ENCODE results near the gene PPP2CA.
"Not testable (repeated sequence)": the region's sequence is repeated elsewhere in the genome, so short reads cannot be mapped to it uniquely, and the experiment has no call there.

PPP2CA gene

GRCh38 chr5:134225780-134226440 lies at the start of gene PPP2CA:
Gene PPP2CA (minus strand): TSS chr5:134226073. CDS start chr5:134225861, 212 bp downstream.
- DNase-seq, result peak; percentile 98

GRCh38 chr5:134273642-134274395 lies 47.9 kb upstream of the PPP2CA start:
- DNase-seq, result no peak

- no peak for DNase-seq
Observed at GRCh38 chr5:134271059-134271458, 45.2 kb upstream of the PPP2CA start.

GRCh38 chr5:134268919-134269318 lies 43.0 kb upstream of the PPP2CA start:
- no peak for DNase-seq

- DNase-seq, result no peak
Observed at GRCh38 chr5:134268019-134268601, 42.2 kb upstream of the PPP2CA start.

GRCh38 chr5:134267366-134268018 lies 41.6 kb upstream of the PPP2CA start:
- no peak for DNase-seq

- DNase-seq, result no peak
Observed at GRCh38 chr5:134263801-134264200, 37.9 kb upstream of the PPP2CA start.

- DNase-seq, result not testable (repeated sequence)
Observed at GRCh38 chr5:134262629-134263028, 36.8 kb upstream of the PPP2CA start.

- no peak for DNase-seq
Observed at GRCh38 chr5:134258896-134259295, 33.0 kb upstream of the PPP2CA start.

GRCh38 chr5:134257176-134257575 lies 31.3 kb upstream of the PPP2CA start:
- no peak for DNase-seq

- peak; percentile 64 for DNase-seq
Observed at GRCh38 chr5:134255418-134256150, 29.7 kb upstream of the PPP2CA start.

GRCh38 chr5:134253368-134254153 lies 27.7 kb upstream of the PPP2CA start:
- not testable (repeated sequence) for DNase-seq

- peak; percentile 85 for DNase-seq
Observed at GRCh38 chr5:134252671-134253070, 26.8 kb upstream of the PPP2CA start.

- no peak for DNase-seq
Observed at GRCh38 chr5:134250949-134251348, 25.1 kb upstream of the PPP2CA start.

GRCh38 chr5:134249469-134250379 lies 23.9 kb upstream of the PPP2CA start:
- peak; percentile 49 for DNase-seq

- no peak for DNase-seq
Observed at GRCh38 chr5:134248256-134248655, 22.4 kb upstream of the PPP2CA start.

- peak; percentile 87 for DNase-seq
Observed at GRCh38 chr5:134247428-134248224, 21.8 kb upstream of the PPP2CA start.

GRCh38 chr5:134246771-134247427 lies 21.0 kb upstream of the PPP2CA start:
- DNase-seq, result no peak

- DNase-seq, result no peak
Observed at GRCh38 chr5:134245692-134246091, 19.8 kb upstream of the PPP2CA start.

Data from fibroblast of skin of right biceps (primary cell).